GM12878 (cell line): ENCODE measurements around the gene ACYP2. TPM values are rescaled to one million over a fixed set of nuclear protein-coding genes. Genes with fewer than 3 reads are reported as not detected.
A peak's percentile ranks its signal among the peaks of the same experiment; 100 is the strongest.

Experiments
- ATAC-seq: fragments of 200-7000 bp; cut with Tn5 transposase; 3 replicates; pipeline ENCODE4 v1.9.1; 2020; ENCODE audit warnings: mild to moderate bottlenecking, moderate library complexity
- BruUV-seq: library from RNA; stranded (reverse); fragments of 400-500 nt; replicated peaks from 2 replicates; lab custom pipeline; 2021; lab: Mats Ljungman, UMichigan
- CTCF ChIA-PET: fragments of 300-600 bp; sonication (Branson Sonifier 250); formaldehyde crosslinking; extraction: SDS; loops from one replicate; lab custom pipeline; 2021; ENCODE audit warnings: inconsistent platforms; lab: Yijun Ruan, JAX
- POLR2A ChIA-PET: fragments of 350-600 bp; formaldehyde crosslinking; extraction: SDS; loops from one replicate; lab custom pipeline; 2021; ENCODE audit warnings: inconsistent platforms; lab: Charles Lee
- RAD21 ChIA-PET: fragments of 300-600 bp; sonication (Branson Sonifier 250); formaldehyde crosslinking; loops from one replicate; lab custom pipeline; 2023; ENCODE audit warnings: antibody characterized with exemption; ENCODE audit not compliant: unreplicated experiment; lab: Charles Lee
- SMC1A ChIA-PET: fragments of 300-600 bp; sonication (Branson Sonifier 250); formaldehyde crosslinking; loops from one replicate; lab custom pipeline; 2023; ENCODE audit not compliant: unreplicated experiment, uncharacterized antibody; lab: Charles Lee
- DNase-seq: peaks from one replicate; pipeline ENCODE4 v3.0.0-alpha.2; 2011; ENCODE audit warnings: low read depth, low spot score
- FAIRE-seq: peaks from 3 replicates; lab custom pipeline; 2011; peaks lifted over from hg19 to GRCh38; lab: Jason Lieb, UNC
- H2AFZ ChIP-seq: 2 replicates; pipeline ENCODE4 v1.6.0; 2011; ENCODE audit warnings: low read depth, low read length, control low read depth; ENCODE audit not compliant: control insufficient read depth
- H3K27ac ChIP-seq: 2 replicates; pipeline ENCODE4 v1.5.1; 2011; ENCODE audit warnings: control low read depth; ENCODE audit not compliant: control insufficient read depth, insufficient read depth
- H3K27me3 ChIP-seq, 2 experiments: replicated peaks in 1 of 2; 2 replicates each; pipeline versions ENCODE4 v1.6.0 to v1.6.1; 2011; ENCODE audit warnings: low read length in 1 of 2; ENCODE audit not compliant: control insufficient read depth in 2 of 2, insufficient read depth in 2 of 2
- H3K36me3 ChIP-seq, 2 experiments: 2 replicates each; pipeline ENCODE4 v1.5.1; 2011; ENCODE audit warnings: low read length in 1 of 2; ENCODE audit not compliant: control insufficient read depth in 2 of 2, insufficient read depth in 2 of 2
- H3K4me1 ChIP-seq: 2 replicates; pipeline ENCODE4 v1.6.1; 2011; ENCODE audit warnings: mild to moderate bottlenecking, low read length, moderate library complexity, mixed read lengths; ENCODE audit not compliant: control insufficient read depth, insufficient read depth
- H3K4me2 ChIP-seq: 2 replicates; pipeline ENCODE4 v1.6.0; 2011; ENCODE audit warnings: control low read depth; ENCODE audit not compliant: control insufficient read depth, insufficient read depth
- H3K4me3 ChIP-seq: fragments of 200-600 bp; sonication (generic); 2 replicates; pipeline ENCODE4 v1.5.1; 2016
- H3K79me2 ChIP-seq: 2 replicates; pipeline ENCODE4 v1.6.0; 2011; ENCODE audit warnings: low read length; ENCODE audit not compliant: control insufficient read depth, insufficient read depth
- H3K9ac ChIP-seq: 2 replicates; pipeline ENCODE4 v1.8.0; 2011; ENCODE audit warnings: low read length, control low read depth, mixed read lengths; ENCODE audit not compliant: control insufficient read depth, insufficient read depth
- H3K9me3 ChIP-seq: replicated peaks from 3 replicates; pipeline ENCODE4 v1.5.1; 2011; ENCODE audit warnings: mild to moderate bottlenecking, low read length; ENCODE audit not compliant: control insufficient read depth, insufficient read depth
- H4K20me1 ChIP-seq: 2 replicates; pipeline ENCODE4 v1.6.0; 2011; ENCODE audit not compliant: control insufficient read depth, insufficient read depth
- BCL11A ChIP-seq: IDR thresholded peaks from 2 replicates; pipeline ENCODE4 v1.6.1; 2011; ENCODE audit warnings: low read depth, low read length
- BCLAF1 ChIP-seq: fragments of 450-650 bp; IDR thresholded peaks from 2 replicates; pipeline ENCODE4 v1.6.1; 2017; ENCODE audit warnings: antibody characterized with exemption, mild to moderate bottlenecking, moderate library complexity
- CTCF ChIP-seq, 3 experiments: IDR thresholded peaks in 2 of 3; conservative IDR thresholded peaks in 1 of 3; 2 replicates each; pipeline ENCODE4 v1.5.1; 2011; ENCODE audit warnings: low read depth in 3 of 3, low read length in 3 of 3, mild to moderate bottlenecking in 3 of 3, control low read depth in 2 of 3, moderate library complexity in 2 of 3, inconsistent platforms in 1 of 3, mixed read lengths in 1 of 3; ENCODE audit not compliant: control insufficient read depth in 2 of 3, insufficient read depth in 1 of 3; ENCODE audit errors: extremely low read depth in 1 of 3
- E4F1 ChIP-seq: fragments of 450-650 bp; IDR thresholded peaks from 2 replicates; pipeline ENCODE4 v1.6.1; 2018; ENCODE audit warnings: borderline replicate concordance, mild to moderate bottlenecking; ENCODE audit not compliant: partially characterized antibody
- EZH2 ChIP-seq: IDR thresholded peaks from 2 replicates; pipeline ENCODE4 v1.6.1; 2012; ENCODE audit warnings: low read depth, mild to moderate bottlenecking, control low read depth, inconsistent platforms, low read length, borderline replicate concordance; ENCODE audit not compliant: control insufficient read depth
- POLR2A ChIP-seq: IDR thresholded peaks from 2 replicates; pipeline ENCODE4 v1.6.1; 2011; ENCODE audit warnings: low read depth, mild to moderate bottlenecking, low read length
- RAD21 ChIP-seq: IDR thresholded peaks from 2 replicates; pipeline ENCODE4 v1.6.1; 2011; ENCODE audit warnings: mild to moderate bottlenecking, low read depth, low read length, moderate library complexity; ENCODE audit not compliant: insufficient read depth
- RBBP5 ChIP-seq: fragments of 200-600 bp; sonication (generic); conservative IDR thresholded peaks from 2 replicates; pipeline ENCODE4 v1.6.1; 2016
- SIX5 ChIP-seq: IDR thresholded peaks from 2 replicates; pipeline ENCODE4 v1.6.1; 2011; ENCODE audit warnings: mild to moderate bottlenecking, low read depth, low read length, moderate library complexity; ENCODE audit not compliant: severe bottlenecking
- SMAD5 ChIP-seq: IDR thresholded peaks from 2 replicates; pipeline ENCODE4 v1.6.1; 2016; ENCODE audit warnings: antibody characterized with exemption, low read depth
- SUZ12 ChIP-seq: fragments of 200-600 bp; sonication (generic); IDR thresholded peaks from one replicate; pipeline ENCODE4 v1.6.1; 2018; ENCODE audit warnings: antibody characterized with exemption, mild to moderate bottlenecking; ENCODE audit not compliant: unreplicated experiment
- ZBTB40 ChIP-seq: fragments of 450-650 bp; IDR thresholded peaks from 2 replicates; pipeline ENCODE4 v1.6.1; 2016; ENCODE audit warnings: mild to moderate bottlenecking, moderate library complexity, borderline replicate concordance
- WGBS: methylation state at CpG from one replicate; pipeline ENCODE4 v1.1.6; 2016; ENCODE audit warnings: low lambda C conversion rate; ENCODE audit not compliant: insufficient replicate concordance, insufficient coverage; ENCODE audit errors: missing lambda C conversion rate; 5-methylcytosine and 5-hydroxymethylcytosine counted together
- in situ Hi-C: fragments of 300-500 bp; cut with MboI; formaldehyde crosslinking; loops from 9 replicates; pipeline ENCODE4 v1.14.3; 2018; ENCODE audit warnings: mixed read lengths
- intact Hi-C: fragments of 100-400 bp; cut with micrococcal nuclease; formaldehyde crosslinking; loops from one replicate; pipeline ENCODE4 v1.14.2; 2022; ENCODE audit not compliant: unreplicated experiment
- polyA plus RNA-seq, 11 experiments: library from polyadenylated mRNA; depleted of rRNA in 4 of 11; unstranded in 6 of 11; stranded (reverse) in 5 of 11; fragments of >200 nt; fragmentation: Nextera tagmentation in 4 of 11; fragmentation: Illumina TruSeq in 1 of 11; extraction: Ambion mirVana in 4 of 11; extraction: Trizol in 1 of 11; gene quantifications; 1 replicate in 1 of 11; 2 replicates in 10 of 11; pipeline versions ENCODE4 v1.2.1 to v1.2.3, GENCODE V29; 2011 to 2016; ENCODE audit warnings: inconsistent platforms in 2 of 11, missing spikeins in 2 of 11, low read depth in 1 of 11
- total RNA-seq, 4 experiments: library from RNA; depleted of rRNA in 3 of 4; stranded (reverse); fragments of >200 nt in 3 of 4; fragmentation: Illumina TruSeq in 1 of 4; extraction: Trizol in 1 of 4; gene quantifications; 2 replicates each; pipeline versions ENCODE4 v1.2.1 to v1.2.3, GENCODE V29; 2013 to 2021

Gene ACYP2
- total and polyA plus RNA-seq, 10 of the 15 experiments (the other 5 are each of a cell fraction or from before 2014, with no cell fraction given) = 4.2 to 16.3 (median 9.0) TPM

DNA sequence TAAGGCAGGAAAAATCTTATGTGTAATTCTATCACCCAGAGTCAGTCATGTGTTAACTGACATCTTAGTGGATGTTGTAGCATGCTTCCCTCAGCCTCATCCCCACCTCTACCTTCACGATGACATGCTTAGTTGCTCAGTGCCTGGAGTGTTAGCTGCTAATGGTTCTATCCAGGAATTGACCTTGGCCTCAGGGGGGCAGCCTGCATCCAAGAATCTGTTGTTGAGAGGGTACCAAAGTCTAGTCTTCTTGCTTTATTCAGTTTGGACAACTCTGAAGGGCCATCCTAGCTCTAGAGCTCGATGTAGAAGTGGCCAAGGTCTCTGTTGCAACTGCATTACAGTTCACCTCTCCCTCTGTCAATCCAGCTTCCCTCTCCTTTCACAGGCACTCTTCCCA, 61.2 kb downstream of the ACYP2 start:
- Histone ChIP-seq H3K4me3 (no peak overlapping the region), H2AFZ (no peak overlapping the region), H3K4me2 (no peak overlapping the region), H3K4me1 (no peaks in the 10 kb centered on the region), H3K79me2 (no peaks in the 10 kb centered on the region), H3K27me3 (no peaks in the 10 kb centered on the region), H3K9me3 (no peaks in the 10 kb centered on the region), H3K9ac (no peak overlapping the region), H3K36me3 (no peaks in the 10 kb centered on the region), H4K20me1 (no peaks in the 10 kb centered on the region), H3K27ac (no peak overlapping the region)
- ChIA-PET CTCF (interaction anchor here (0.5 to 1.7 kb wide), 5 partner anchors 25 to 489 kb away, joined by 3 to 7 read pairs (median 3); no protein-coding TSS in a partner anchor), SMC1A (interaction anchor here (1.0 to 1.2 kb wide), 3 partner anchors 15 to 489 kb away, joined by 3 to 4 read pairs (median 3); no protein-coding TSS in a partner anchor), RAD21 (no interaction called here), POLR2A (no interaction called here)
- intact Hi-C loops = no loop called here
- DNase-seq = no peak
- WGBS = 0% methylated on average over 2 of the region's 2 CpGs
- no TSS peak for BruUV-seq
- FAIRE-seq = no peak
- peak; percentile 48 for ATAC-seq
- in situ Hi-C loops = no loop called here
- TF ChIP-seq SUZ12 (no peak), ZBTB40 (no peak), SMAD5 (no peak), RBBP5 (no peak), BCL11A (no peak), EZH2 (no peak), BCLAF1 (no peak), RAD21 (peak; percentile 46; the same call in 1 of the 2 replicates), CTCF (IDR thresholded peaks at IDR 0.05 in 2 of 3, conservative IDR thresholded peaks at IDR 0.05 in 1 of 3; ENCODE audit: control insufficient read depth in 2 of 3, extremely low read depth in 1 of 3, insufficient read depth in 1 of 3, low read depth in 3 of 3, low read length in 3 of 3) (peak; percentile 16 to 27 (median 26); a peak in 3 of 6 replicates), E4F1 (no peak), SIX5 (no peak), POLR2A (no peak)
